Measurements from ENCODE around the gene ZNF593OS.

ZNF593OS gene

DNA sequence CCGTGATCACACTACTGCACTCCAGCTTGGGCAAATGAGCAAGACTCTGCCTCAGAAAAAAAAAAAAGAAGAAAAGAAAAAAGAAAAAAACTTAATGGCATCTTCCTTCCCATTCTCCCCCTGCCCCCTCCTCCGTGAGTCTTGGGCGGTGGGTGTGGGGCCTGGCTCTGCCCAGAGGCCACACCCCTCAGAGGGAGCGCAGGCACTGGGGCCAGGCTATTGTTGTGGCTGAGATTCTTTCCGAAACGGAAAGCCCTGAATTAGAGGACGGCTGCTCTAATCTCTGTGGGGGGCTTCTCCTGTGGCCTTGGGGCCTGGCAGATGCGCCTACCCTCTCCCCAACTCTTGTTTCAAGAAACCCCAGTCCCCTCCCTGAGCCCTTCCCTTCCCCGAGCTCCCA, 16.9 kb downstream of the ZNF593OS start:
- DNase-seq: peak; percentile 68
- WGBS (ENCODE audit: extremely low coverage, insufficient coverage, low lambda C conversion rate): no CpG with 5 or more reads among the region's 9 CpGs
- Histone ChIP-seq H3K4me3 (ENCODE audit: low read length) (no peak overlapping the region), H2BK15ac (replicated peaks; ENCODE audit: low read depth) (no peak overlapping the region), H3K23ac (ENCODE audit: low read length) (no peak overlapping the region), H3K79me2 (ENCODE audit: control insufficient read depth, insufficient read depth, low read length) (no peaks in the 10 kb centered on the region), H2AK5ac (ENCODE audit: low read length) (no peak overlapping the region), H3K4me1 (ENCODE audit: control insufficient read depth, low read depth, low read length) (peaks cover 27% of the 10 kb centered on the region), H4K8ac (ENCODE audit: low read depth, low read length) (no peak overlapping the region), H2BK120ac (ENCODE audit: low read depth, low read length) (no peak overlapping the region), H3K18ac (ENCODE audit: low read length) (no peak overlapping the region), H3K27me3 (ENCODE audit: insufficient read depth, low read length, poor library complexity) (no peaks in the 10 kb centered on the region), H3K4me2 (ENCODE audit: low read length) (peak overlapping the region; percentile 4), H3K36me3 (ENCODE audit: control insufficient read depth, insufficient read depth, low read length) (no peaks in the 10 kb centered on the region), H3K27ac (ENCODE audit: low read depth, low read length) (no peak overlapping the region), H4K5ac (ENCODE audit: low read length) (no peak overlapping the region), H3K79me1 (ENCODE audit: low read length) (no peaks in the 10 kb centered on the region), H2BK5ac (ENCODE audit: low read length) (no peak overlapping the region), H3K9ac (ENCODE audit: low read length) (peak overlapping the region; percentile 41), H3K4ac (ENCODE audit: low read depth, low read length) (no peak overlapping the region), H3K56ac (ENCODE audit: low read length) (peak overlapping the region; percentile 44)

GRCh38 chr1:26153966-26154532, 17.6 kb downstream of the ZNF593OS start:
- no CpG with 5 or more reads among the region's 5 CpGs for WGBS (ENCODE audit: extremely low coverage, insufficient coverage, low lambda C conversion rate)
- Histone ChIP-seq H3K4ac (ENCODE audit: low read depth, low read length) (no peak overlapping the region), H3K27ac (ENCODE audit: low read depth, low read length) (no peak overlapping the region), H2BK15ac (replicated peaks; ENCODE audit: low read depth) (no peak overlapping the region), H3K56ac (ENCODE audit: low read length) (peak overlapping the region; percentile 76), H3K9ac (ENCODE audit: low read length) (no peak overlapping the region), H3K36me3 (ENCODE audit: control insufficient read depth, insufficient read depth, low read length) (no peaks in the 10 kb centered on the region), H2AK5ac (ENCODE audit: low read length) (peak overlapping the region; percentile 48), H3K27me3 (ENCODE audit: insufficient read depth, low read length, poor library complexity) (no peaks in the 10 kb centered on the region), H3K4me1 (ENCODE audit: control insufficient read depth, low read depth, low read length) (peaks cover 24% of the 10 kb centered on the region), H3K4me3 (ENCODE audit: low read length) (no peak overlapping the region), H4K5ac (ENCODE audit: low read length) (no peak overlapping the region), H3K79me1 (ENCODE audit: low read length) (no peaks in the 10 kb centered on the region), H4K8ac (ENCODE audit: low read depth, low read length) (no peak overlapping the region), H3K4me2 (ENCODE audit: low read length) (no peak overlapping the region), H3K18ac (ENCODE audit: low read length) (no peak overlapping the region), H3K23ac (ENCODE audit: low read length) (no peak overlapping the region), H2BK120ac (ENCODE audit: low read depth, low read length) (no peak overlapping the region), H2BK5ac (ENCODE audit: low read length) (no peak overlapping the region), H3K79me2 (ENCODE audit: control insufficient read depth, insufficient read depth, low read length) (no peaks in the 10 kb centered on the region)
- no peak for DNase-seq

- DNase-seq: no peak
- H4K5ac ChIP-seq (ENCODE audit: low read length): no peak overlapping the region
Measured at GRCh38 chr1:26148887-26149286, 22.7 kb downstream of the ZNF593OS start.

GRCh38 chr1:26145960-26146294, 25.7 kb downstream of the ZNF593OS start:
- no peak overlapping the region for H3K23ac ChIP-seq (ENCODE audit: low read length)
- H3K27ac ChIP-seq (ENCODE audit: low read depth, low read length): no peak overlapping the region
- no peak overlapping the region for H3K9ac ChIP-seq (ENCODE audit: low read length)
- peak overlapping the region; percentile 10 for H3K56ac ChIP-seq (ENCODE audit: low read length)
- no peak overlapping the region for H3K4ac ChIP-seq (ENCODE audit: low read depth, low read length)
- H2AK5ac ChIP-seq (ENCODE audit: low read length): no peak overlapping the region
- H3K4me1 ChIP-seq (ENCODE audit: control insufficient read depth, low read depth, low read length): no peaks in the 10 kb centered on the region
- H3K4me2 ChIP-seq (ENCODE audit: low read length): no peak overlapping the region
- H3K79me2 ChIP-seq (ENCODE audit: control insufficient read depth, insufficient read depth, low read length): no peaks in the 10 kb centered on the region
- no peaks in the 10 kb centered on the region for H3K36me3 ChIP-seq (ENCODE audit: control insufficient read depth, insufficient read depth, low read length)
- no peak overlapping the region for H2BK120ac ChIP-seq (ENCODE audit: low read depth, low read length)
- H3K4me3 ChIP-seq (ENCODE audit: low read length): no peak overlapping the region
- DNase-seq: no peak
- no CpG with 5 or more reads among the region's 6 CpGs for WGBS (ENCODE audit: extremely low coverage, insufficient coverage, low lambda C conversion rate)
- no peaks in the 10 kb centered on the region for H3K27me3 ChIP-seq (ENCODE audit: insufficient read depth, low read length, poor library complexity)
- H2BK15ac ChIP-seq (replicated peaks; ENCODE audit: low read depth): no peak overlapping the region
- H4K8ac ChIP-seq (ENCODE audit: low read depth, low read length): no peak overlapping the region
- H2BK5ac ChIP-seq (ENCODE audit: low read length): no peak overlapping the region
- no peaks in the 10 kb centered on the region for H3K79me1 ChIP-seq (ENCODE audit: low read length)
- no peak overlapping the region for H4K5ac ChIP-seq (ENCODE audit: low read length)
- H3K18ac ChIP-seq (ENCODE audit: low read length): no peak overlapping the region

More at GRCh38 chr1:26148887-26149286, 22.7 kb downstream of the ZNF593OS start:
- Histone ChIP-seq H4K8ac (ENCODE audit: low read depth, low read length) (no peak overlapping the region), H2BK120ac (ENCODE audit: low read depth, low read length) (no peak overlapping the region), H2AK5ac (ENCODE audit: low read length) (no peak overlapping the region), H3K4me3 (ENCODE audit: low read length) (no peak overlapping the region), H2BK15ac (replicated peaks; ENCODE audit: low read depth) (no peak overlapping the region), H3K4me1 (ENCODE audit: control insufficient read depth, low read depth, low read length) (no peaks in the 10 kb centered on the region), H3K9ac (ENCODE audit: low read length) (no peak overlapping the region), H3K18ac (ENCODE audit: low read length) (no peak overlapping the region), H3K4ac (ENCODE audit: low read depth, low read length) (no peak overlapping the region), H3K27ac (ENCODE audit: low read depth, low read length) (no peak overlapping the region), H3K79me2 (ENCODE audit: control insufficient read depth, insufficient read depth, low read length) (no peaks in the 10 kb centered on the region), H3K56ac (ENCODE audit: low read length) (no peak overlapping the region), H3K23ac (ENCODE audit: low read length) (no peak overlapping the region), H3K4me2 (ENCODE audit: low read length) (no peak overlapping the region), H3K27me3 (ENCODE audit: insufficient read depth, low read length, poor library complexity) (no peaks in the 10 kb centered on the region), H2BK5ac (ENCODE audit: low read length) (no peak overlapping the region), H3K36me3 (ENCODE audit: control insufficient read depth, insufficient read depth, low read length) (no peaks in the 10 kb centered on the region), H3K79me1 (ENCODE audit: low read length) (no peaks in the 10 kb centered on the region)

DNA sequence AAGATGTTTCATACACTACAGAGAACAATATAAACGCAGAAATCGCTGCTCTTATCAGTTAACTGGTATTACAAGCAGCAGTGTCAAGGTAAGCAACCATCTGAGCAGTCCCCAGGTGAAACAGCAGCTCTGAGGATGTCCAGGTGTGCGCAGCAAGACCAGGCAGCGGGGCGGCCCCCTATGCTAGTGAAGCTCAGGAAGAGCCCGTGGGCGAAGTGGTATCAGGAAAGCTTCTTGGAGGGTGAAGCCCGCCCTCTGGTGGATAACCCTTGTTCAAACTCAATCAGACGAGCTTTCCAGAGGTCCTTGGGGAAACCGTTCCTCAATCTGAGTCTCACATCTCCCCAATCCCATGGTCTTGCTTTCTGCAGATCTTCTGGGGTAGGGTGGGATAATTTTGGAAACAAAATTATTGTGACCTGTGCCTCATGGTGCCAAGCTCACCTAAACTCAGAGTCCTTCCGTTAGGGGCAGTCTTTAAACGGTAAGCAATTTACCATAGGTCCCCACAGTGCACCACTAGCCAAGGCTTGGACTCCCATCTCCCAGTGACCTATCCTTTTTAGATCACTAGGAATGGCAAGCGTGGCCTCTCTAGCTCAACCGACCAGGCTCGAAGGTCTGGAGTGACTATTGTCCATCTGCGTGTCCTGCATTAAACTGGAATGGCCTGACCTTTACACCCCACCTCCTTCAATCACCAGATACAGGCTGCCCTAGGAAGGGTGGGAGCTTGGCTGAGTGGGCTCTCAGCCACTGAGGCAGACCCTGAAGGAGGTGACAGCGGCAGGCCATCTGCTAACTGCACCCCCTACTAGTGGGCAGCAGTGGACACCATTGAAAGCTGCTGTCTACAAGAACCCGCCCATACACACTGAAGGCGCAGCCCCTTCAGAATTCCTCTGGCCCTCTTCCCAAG, 26.3 kb downstream of the ZNF593OS start:
- no peak overlapping the region for H3K23ac ChIP-seq (ENCODE audit: low read length)
- H3K27me3 ChIP-seq (ENCODE audit: insufficient read depth, low read length, poor library complexity): no peaks in the 10 kb centered on the region
- peak; percentile 89 for DNase-seq
- no CpG with 5 or more reads among the region's 19 CpGs for WGBS (ENCODE audit: extremely low coverage, insufficient coverage, low lambda C conversion rate)
- no peak overlapping the region for H3K4ac ChIP-seq (ENCODE audit: low read depth, low read length)
- H3K36me3 ChIP-seq (ENCODE audit: control insufficient read depth, insufficient read depth, low read length): no peaks in the 10 kb centered on the region
- no peak overlapping the region for H3K18ac ChIP-seq (ENCODE audit: low read length)
- H3K79me2 ChIP-seq (ENCODE audit: control insufficient read depth, insufficient read depth, low read length): no peaks in the 10 kb centered on the region
- no peak overlapping the region for H4K5ac ChIP-seq (ENCODE audit: low read length)
- no peaks in the 10 kb centered on the region for H3K4me1 ChIP-seq (ENCODE audit: control insufficient read depth, low read depth, low read length)
- no peak overlapping the region for H2BK120ac ChIP-seq (ENCODE audit: low read depth, low read length)
- no peak overlapping the region for H3K4me2 ChIP-seq (ENCODE audit: low read length)
- no peak overlapping the region for H3K56ac ChIP-seq (ENCODE audit: low read length)
- H3K9ac ChIP-seq (ENCODE audit: low read length): no peak overlapping the region
- no peaks in the 10 kb centered on the region for H3K79me1 ChIP-seq (ENCODE audit: low read length)
- H3K4me3 ChIP-seq (ENCODE audit: low read length): no peak overlapping the region
- H2AK5ac ChIP-seq (ENCODE audit: low read length): no peak overlapping the region
- H2BK15ac ChIP-seq (replicated peaks; ENCODE audit: low read depth): no peak overlapping the region
- no peak overlapping the region for H4K8ac ChIP-seq (ENCODE audit: low read depth, low read length)
- H3K27ac ChIP-seq (ENCODE audit: low read depth, low read length): no peak overlapping the region
- no peak overlapping the region for H2BK5ac ChIP-seq (ENCODE audit: low read length)

Measured in mesendoderm (in vitro differentiated cells).